Type B pancreatic cell (in vitro differentiated cells): ENCODE measurements around the gene ZNF474. TPM values are rescaled to one million over a fixed set of nuclear protein-coding genes. Genes with fewer than 3 reads are reported as not detected.

Experiments
- DNase-seq: peaks from one replicate; pipeline ENCODE4 v3.0.0; 2021; ENCODE audit warnings: mixed read lengths; ENCODE audit not compliant: unreplicated experiment; ENCODE audit errors: extremely low spot score
- H3K27ac Mint-ChIP-seq: 2 replicates; pipeline ENCODE4 v1.8.0; 2021; ENCODE audit warnings: mild to moderate bottlenecking, mixed read lengths
- H3K27me3 Mint-ChIP-seq: 2 replicates; pipeline ENCODE4 v1.8.0; 2021; ENCODE audit warnings: mixed read lengths
- H3K36me3 Mint-ChIP-seq: 2 replicates; pipeline ENCODE4 v1.8.0; 2021; ENCODE audit warnings: mixed read lengths
- H3K4me1 Mint-ChIP-seq: one replicate; pipeline ENCODE4 v1.8.0; 2021; ENCODE audit warnings: mixed read lengths; ENCODE audit not compliant: unreplicated experiment
- H3K4me3 Mint-ChIP-seq: 2 replicates; pipeline ENCODE4 v1.8.0; 2021; ENCODE audit warnings: mild to moderate bottlenecking, mixed read lengths
- H3K9me3 Mint-ChIP-seq: 2 replicates; pipeline ENCODE4 v1.8.0; 2021; ENCODE audit warnings: mixed read lengths
- total RNA-seq: library from RNA; stranded (reverse); gene quantifications from 2 replicates; pipeline ENCODE4 v1.2.1, GENCODE V29; 2021; ENCODE audit warnings: low replicate concordance
- TF ChIP-seq, protein P1 (sequence below): fragments of 200-600 bp; sonication (generic); conservative IDR thresholded peaks from 2 replicates; pipeline ENCODE4 v1.5.0; 2021; ENCODE audit warnings: antibody characterized with exemption, mild to moderate bottlenecking

The ZNF474 gene
- total RNA-seq, 1 donor from 2014 or later: 1.9 TPM

DNA sequence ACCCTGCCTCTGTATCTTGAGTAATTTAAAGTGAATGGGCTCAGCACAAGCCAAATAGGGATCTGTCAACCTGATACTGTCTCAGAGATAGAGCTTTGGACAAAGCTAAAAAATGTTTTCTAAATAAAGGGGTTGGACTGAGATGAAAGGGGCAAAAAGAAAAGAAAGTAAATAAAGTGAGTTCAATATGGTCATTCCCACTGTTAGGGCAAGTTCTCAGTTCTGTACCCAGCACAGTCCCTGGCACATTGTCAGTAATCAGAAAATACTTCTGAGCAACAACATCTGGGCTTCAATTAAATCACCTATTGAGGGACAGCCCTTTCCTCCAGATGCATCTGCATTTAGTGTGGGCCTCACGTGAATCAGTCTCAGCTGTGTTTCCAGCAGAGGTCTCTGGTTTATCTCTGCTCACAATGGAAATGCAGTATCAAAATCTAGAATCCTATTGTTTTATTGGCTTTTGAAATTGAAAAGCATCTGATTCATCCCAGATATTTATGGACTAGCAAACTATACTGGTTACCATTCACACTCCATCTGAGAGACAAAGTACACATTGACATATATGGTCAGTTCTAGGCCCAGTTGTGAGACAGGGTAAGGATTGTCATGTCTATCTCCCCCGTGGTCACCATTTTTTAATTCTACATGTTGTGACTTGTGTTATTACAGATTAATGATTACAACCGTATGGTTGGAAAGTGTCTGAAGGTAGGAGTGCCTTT is 35.6 kb downstream of the ZNF474 start:
- Mint-ChIP-seq H3K4me1 (peaks cover 18% of the 10 kb centered on the region), H3K27ac (no peak overlapping the region), H3K27me3 (no peaks in the 10 kb centered on the region), H3K4me3 (no peak overlapping the region), H3K36me3 (no peaks in the 10 kb centered on the region), H3K9me3 (peaks cover 4% of the 10 kb centered on the region)
- TF ChIP-seq, protein P1, sequence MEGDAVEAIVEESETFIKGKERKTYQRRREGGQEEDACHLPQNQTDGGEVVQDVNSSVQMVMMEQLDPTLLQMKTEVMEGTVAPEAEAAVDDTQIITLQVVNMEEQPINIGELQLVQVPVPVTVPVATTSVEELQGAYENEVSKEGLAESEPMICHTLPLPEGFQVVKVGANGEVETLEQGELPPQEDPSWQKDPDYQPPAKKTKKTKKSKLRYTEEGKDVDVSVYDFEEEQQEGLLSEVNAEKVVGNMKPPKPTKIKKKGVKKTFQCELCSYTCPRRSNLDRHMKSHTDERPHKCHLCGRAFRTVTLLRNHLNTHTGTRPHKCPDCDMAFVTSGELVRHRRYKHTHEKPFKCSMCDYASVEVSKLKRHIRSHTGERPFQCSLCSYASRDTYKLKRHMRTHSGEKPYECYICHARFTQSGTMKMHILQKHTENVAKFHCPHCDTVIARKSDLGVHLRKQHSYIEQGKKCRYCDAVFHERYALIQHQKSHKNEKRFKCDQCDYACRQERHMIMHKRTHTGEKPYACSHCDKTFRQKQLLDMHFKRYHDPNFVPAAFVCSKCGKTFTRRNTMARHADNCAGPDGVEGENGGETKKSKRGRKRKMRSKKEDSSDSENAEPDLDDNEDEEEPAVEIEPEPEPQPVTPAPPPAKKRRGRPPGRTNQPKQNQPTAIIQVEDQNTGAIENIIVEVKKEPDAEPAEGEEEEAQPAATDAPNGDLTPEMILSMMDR: no peak
- DNase-seq: no peak

DNA sequence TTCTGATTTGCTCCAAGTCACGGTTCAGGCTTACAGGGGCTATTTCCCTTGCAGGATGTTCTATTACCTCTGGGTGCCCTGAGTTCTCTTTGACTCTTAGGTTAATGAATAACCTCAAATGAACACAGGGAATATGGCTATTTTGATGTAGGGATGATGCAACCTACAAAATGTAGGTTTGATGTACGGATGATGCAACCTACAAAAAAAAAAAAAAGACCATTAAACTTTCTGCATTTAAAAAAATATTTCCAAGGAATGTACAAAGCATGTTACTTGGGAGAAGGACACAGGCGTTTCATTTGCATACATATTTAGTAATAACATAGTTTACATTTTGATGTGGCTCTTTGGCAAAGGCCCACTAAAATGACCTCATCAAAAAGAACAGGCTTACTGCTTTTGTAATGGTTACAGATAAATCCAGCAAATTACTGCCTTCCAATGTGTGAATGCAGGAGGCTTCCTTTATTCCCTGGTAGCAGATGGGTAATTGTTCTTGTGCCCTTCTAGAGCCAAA is 36.3 kb downstream of the ZNF474 start:
- Mint-ChIP-seq H3K36me3 (no peaks in the 10 kb centered on the region), H3K9me3 (peaks cover 4% of the 10 kb centered on the region), H3K27ac (no peak overlapping the region), H3K27me3 (no peaks in the 10 kb centered on the region), H3K4me3 (no peak overlapping the region), H3K4me1 (peaks cover 21% of the 10 kb centered on the region)
- TF ChIP-seq, protein P1: no peak
- no peak for DNase-seq

DNA sequence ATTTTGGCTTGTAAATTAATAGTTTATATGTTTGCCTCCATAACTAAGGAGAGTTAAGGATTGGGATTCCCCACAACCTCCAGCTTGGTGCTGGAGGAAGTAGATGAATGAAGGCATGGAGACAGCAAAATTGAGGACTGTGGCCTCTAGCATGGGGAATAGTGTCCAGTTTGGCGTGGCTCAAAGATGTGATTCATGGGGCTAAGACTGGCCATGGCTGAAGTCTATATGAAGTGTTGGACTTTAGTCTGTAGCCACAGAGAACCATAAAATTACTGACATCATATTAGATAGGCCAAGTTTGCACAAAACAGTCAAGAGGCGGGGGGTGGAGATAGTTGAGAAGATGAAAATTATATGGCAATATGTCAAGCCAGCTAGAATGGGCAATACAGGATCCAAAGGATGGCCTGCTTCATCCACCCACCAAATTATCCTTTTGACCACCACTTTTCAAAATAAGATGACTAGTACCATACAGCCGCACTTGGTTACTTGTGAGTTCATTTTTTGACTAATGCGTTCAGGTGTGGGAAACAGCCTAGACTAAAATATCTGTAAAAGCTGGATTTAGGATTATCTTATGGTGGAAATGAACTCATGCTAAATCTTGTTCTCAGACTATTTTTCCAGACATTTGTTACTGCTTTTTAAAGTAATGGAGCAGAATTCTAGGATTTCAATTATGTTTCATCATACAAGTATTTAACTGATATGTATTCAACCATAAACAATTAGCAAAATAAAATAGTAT is 40.2 kb downstream of the ZNF474 start:
- Mint-ChIP-seq H3K27ac (no peak overlapping the region), H3K9me3 (peaks cover 4% of the 10 kb centered on the region), H3K27me3 (no peaks in the 10 kb centered on the region), H3K4me3 (no peak overlapping the region), H3K4me1 (peaks cover 13% of the 10 kb centered on the region), H3K36me3 (no peaks in the 10 kb centered on the region)
- DNase-seq: no peak
- TF ChIP-seq, protein P1: no peak

DNA sequence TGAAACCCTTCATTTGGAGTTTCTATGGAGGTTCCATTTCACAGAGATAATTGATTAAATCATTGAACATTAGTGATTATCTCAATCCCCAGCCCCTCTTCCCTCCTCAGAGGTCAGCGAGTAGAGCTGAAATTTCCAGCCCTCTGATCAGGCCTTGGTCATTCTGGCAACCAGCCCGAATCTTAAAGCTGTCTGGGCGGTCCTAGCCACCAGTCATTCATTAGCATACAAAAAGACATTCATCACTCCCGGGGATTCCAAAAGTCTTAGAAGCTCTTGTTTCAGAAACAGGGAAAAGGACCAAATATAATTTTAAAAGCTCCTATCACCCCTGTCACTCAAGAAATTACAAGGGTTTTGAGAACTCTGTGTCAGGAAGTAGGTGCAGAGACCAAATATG is 41.3 kb downstream of the ZNF474 start:
- Mint-ChIP-seq H3K4me1 (peaks cover 8% of the 10 kb centered on the region), H3K36me3 (no peaks in the 10 kb centered on the region), H3K4me3 (no peak overlapping the region), H3K27me3 (no peaks in the 10 kb centered on the region), H3K9me3 (peaks cover 4% of the 10 kb centered on the region), H3K27ac (no peak overlapping the region)
- TF ChIP-seq, protein P1: no peak
- no peak for DNase-seq

DNA sequence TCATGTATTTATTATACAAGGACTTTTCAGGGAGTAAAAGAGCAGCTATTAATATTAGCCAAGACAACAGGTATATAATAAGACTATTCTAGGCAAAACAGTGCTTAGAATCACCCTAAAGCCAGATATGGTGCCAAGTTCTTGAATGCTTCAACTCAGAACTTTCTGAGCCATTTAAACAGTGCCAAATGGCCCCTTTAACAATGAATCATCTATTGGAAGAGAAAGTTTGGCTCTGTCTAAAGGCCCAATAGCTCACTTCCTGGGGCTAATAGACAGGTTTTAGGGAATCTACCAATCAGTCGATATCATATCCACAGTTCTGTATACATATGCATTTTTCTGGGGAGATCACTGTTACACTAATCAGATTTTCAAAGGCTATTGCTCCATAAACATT is 42.9 kb downstream of the ZNF474 start:
- H3K4me3 Mint-ChIP-seq: no peak overlapping the region
- H3K36me3 Mint-ChIP-seq: no peaks in the 10 kb centered on the region
- H3K27ac Mint-ChIP-seq: no peak overlapping the region
- TF ChIP-seq, protein P1: no peak
- no peak for DNase-seq
- peaks cover 12% of the 10 kb centered on the region for H3K4me1 Mint-ChIP-seq
- H3K27me3 Mint-ChIP-seq: no peaks in the 10 kb centered on the region
- peaks cover 4% of the 10 kb centered on the region for H3K9me3 Mint-ChIP-seq
